ENCODE results near the gene PXMP2. TPM values are rescaled to one million over a fixed set of nuclear protein-coding genes. Genes with fewer than 3 reads are reported as not detected.
A peak's percentile ranks its signal among the peaks of the same experiment; 100 is the strongest.

PXMP2 gene
- total RNA-seq, 1 experiment from 2014 or later = 17.8 TPM

DNA sequence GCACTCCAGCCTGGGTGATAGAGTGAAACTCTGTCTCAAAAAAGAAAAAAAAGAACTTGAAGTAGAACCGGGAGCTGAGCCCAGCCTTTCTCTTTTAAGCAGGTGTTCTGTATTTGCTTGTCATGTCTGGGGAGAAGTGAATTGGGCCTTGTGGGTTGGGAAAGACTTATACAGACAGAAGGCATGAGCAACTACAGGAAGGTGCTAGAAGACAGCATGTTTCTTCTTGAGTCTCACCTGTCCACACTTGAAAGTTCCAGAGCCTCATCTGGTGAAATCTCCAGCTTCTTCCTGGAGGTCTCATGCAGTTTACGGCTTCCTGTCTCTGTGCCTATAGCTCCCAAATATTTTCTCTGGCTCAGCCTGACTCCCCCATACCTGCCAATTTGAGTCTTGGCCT, 25.7 kb downstream of the PXMP2 start:
- no peak overlapping the region for H4K5ac ChIP-seq (ENCODE audit: insufficient read length, low read depth, low read length)
- WGBS (ENCODE audit: extremely low coverage, insufficient read length, low lambda C conversion rate) = no CpG with 5 or more reads among the region's 2 CpGs

More for the DNA sequence above, 25.7 kb downstream of the PXMP2 start:
- Histone ChIP-seq H3K23ac (ENCODE audit: insufficient read length, low read depth, low read length) (no peak overlapping the region), H3K27me3 (ENCODE audit: insufficient read depth, low read length) (peaks cover 2% of the 10 kb centered on the region; the same call in 1 of the 2 replicates), H3K4me1 (ENCODE audit: insufficient read depth, low read length) (no peaks in the 10 kb centered on the region), H3K27ac (ENCODE audit: insufficient read length, low read depth, low read length) (no peak overlapping the region), H2BK120ac (ENCODE audit: low read depth, low read length, poor library complexity, severe bottlenecking) (no peak overlapping the region), H4K20me1 (ENCODE audit: control insufficient read depth, insufficient read depth, insufficient read length) (no peaks in the 10 kb centered on the region), H2BK5ac (ENCODE audit: insufficient read length, low read length) (no peak overlapping the region), H3T11ph (ENCODE audit: low read length) (no peak overlapping the region), H2AFZ (ENCODE audit: low read length) (no peak overlapping the region), H2BK15ac (ENCODE audit: low read depth, low read length) (no peak overlapping the region), H4K8ac (replicated peaks; ENCODE audit: insufficient read length, low read depth, low read length) (no peak overlapping the region), H3K14ac (ENCODE audit: insufficient read depth, low read length) (no peak overlapping the region), H3K9me3 (ENCODE audit: control insufficient read depth, low read depth, low read length) (peaks cover 2% of the 10 kb centered on the region), H2BK12ac (ENCODE audit: insufficient read length, low read depth, low read length) (no peak overlapping the region), H2AK5ac (ENCODE audit: insufficient read length, low read length) (no peak overlapping the region), H2BK20ac (ENCODE audit: low read depth, low read length, poor library complexity, severe bottlenecking) (no peak overlapping the region), H3K4ac (ENCODE audit: low read depth, low read length) (no peak overlapping the region), H3K9ac (ENCODE audit: extremely low read depth, insufficient read length, low read length) (no peak overlapping the region), H3K4me2 (ENCODE audit: insufficient read depth, insufficient read length, low read length) (no peak overlapping the region), H3K23me2 (ENCODE audit: insufficient read length, low read depth, low read length, poor library complexity, severe bottlenecking) (peaks cover 10% of the 10 kb centered on the region), H3K18ac (ENCODE audit: insufficient read length, low read depth, low read length) (no peak overlapping the region), H3K79me2 (ENCODE audit: insufficient read depth, low read length) (peaks cover 15% of the 10 kb centered on the region; the same call in 1 of the 2 replicates), H3K79me1 (ENCODE audit: insufficient read depth, low read depth, low read length, poor library complexity, severe bottlenecking) (peaks cover 6% of the 10 kb centered on the region), H4K91ac (ENCODE audit: insufficient read length, low read depth, low read length) (no peak overlapping the region), H3K56ac (ENCODE audit: insufficient read length, low read depth, low read length) (no peak overlapping the region)
- Mint-ChIP-seq H3K27ac (peak overlapping the region in 1 of 3 experiments; percentile 59; a peak in 1 of 7 replicates), H3K4me1 (peaks cover 2 to 9% of the 10 kb centered on the region in 2 experiments; a peak in 3 of 4 replicates), H3K27me3 (ENCODE audit: low read depth) (no peaks in the 10 kb centered on the region), H3K36me3 (ENCODE audit: insufficient read depth in 1 of 3, low read depth in 3 of 3) (peaks cover 17 to 46% (median 41%) of the 10 kb centered on the region in 3 experiments; a peak in 6 of 7 replicates), H3K4me3 (peak overlapping the region in 1 of 2 experiments; percentile 14; a peak in 1 of 5 replicates), H3K9me3 (peaks cover 0 to 5% of the 10 kb centered on the region in 2 experiments; a peak in 1 of 5 replicates)
- no peak for DNase-seq
- TF ChIP-seq, protein P1, sequence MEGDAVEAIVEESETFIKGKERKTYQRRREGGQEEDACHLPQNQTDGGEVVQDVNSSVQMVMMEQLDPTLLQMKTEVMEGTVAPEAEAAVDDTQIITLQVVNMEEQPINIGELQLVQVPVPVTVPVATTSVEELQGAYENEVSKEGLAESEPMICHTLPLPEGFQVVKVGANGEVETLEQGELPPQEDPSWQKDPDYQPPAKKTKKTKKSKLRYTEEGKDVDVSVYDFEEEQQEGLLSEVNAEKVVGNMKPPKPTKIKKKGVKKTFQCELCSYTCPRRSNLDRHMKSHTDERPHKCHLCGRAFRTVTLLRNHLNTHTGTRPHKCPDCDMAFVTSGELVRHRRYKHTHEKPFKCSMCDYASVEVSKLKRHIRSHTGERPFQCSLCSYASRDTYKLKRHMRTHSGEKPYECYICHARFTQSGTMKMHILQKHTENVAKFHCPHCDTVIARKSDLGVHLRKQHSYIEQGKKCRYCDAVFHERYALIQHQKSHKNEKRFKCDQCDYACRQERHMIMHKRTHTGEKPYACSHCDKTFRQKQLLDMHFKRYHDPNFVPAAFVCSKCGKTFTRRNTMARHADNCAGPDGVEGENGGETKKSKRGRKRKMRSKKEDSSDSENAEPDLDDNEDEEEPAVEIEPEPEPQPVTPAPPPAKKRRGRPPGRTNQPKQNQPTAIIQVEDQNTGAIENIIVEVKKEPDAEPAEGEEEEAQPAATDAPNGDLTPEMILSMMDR (conservative IDR thresholded peaks at IDR 0.05) = no peak

All from H9 (cell line).